ENCODE data around the gene LILRA6.

DNA sequence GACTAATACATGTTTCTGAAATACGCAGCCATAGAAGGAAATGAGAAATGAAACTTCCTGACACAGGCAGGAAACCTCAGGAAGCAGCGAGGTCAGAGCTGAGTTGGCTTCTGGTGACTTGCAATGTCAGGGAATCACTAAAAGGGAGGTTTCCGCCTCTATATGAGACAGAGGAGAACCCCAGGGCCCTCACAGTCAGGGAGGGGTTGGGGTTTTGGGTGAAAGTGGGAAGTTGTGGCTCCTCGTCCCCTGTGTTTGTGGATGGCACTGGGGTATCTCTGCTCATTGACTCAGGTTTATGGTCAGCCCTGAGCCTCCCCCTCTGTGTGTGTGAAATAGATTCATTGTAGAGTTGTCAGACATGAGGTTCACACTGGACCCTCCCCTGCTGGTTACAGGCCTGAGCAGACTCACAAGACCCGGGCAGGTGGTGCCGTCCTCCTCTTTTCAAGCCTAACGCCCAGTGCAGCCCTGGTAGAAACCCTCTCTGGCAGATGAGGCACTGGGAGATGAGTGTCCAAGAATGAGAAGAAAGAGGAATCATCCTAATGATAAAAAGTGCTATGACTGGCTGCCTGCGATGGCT lies 5.5 kb upstream of the LILRA6 start:
- TF ChIP-seq POLR2A (IDR thresholded peaks at IDR 0.05; ENCODE audit: low read depth, low read length) = no peak
- no peak for TF ChIP-seq POLR2AphosphoS5 (IDR thresholded peaks at IDR 0.05; ENCODE audit: low read depth, low read length)

Data from GM12892 (cell line).